Stimulated activated CD4-positive, alpha-beta T cell treated with anti-CD3 and anti-CD28 coated beads, Interleukin-12 subunit alpha, Interleukin-12 subunit beta, amount 100 ng/mL, for 24 hours (primary cell): ENCODE measurements around the gene MYADML2.
"Not testable (repeated sequence)": the region's sequence is repeated elsewhere in the genome, so short reads cannot be mapped to it uniquely, and the experiment has no call there.

Source experiments
- DNase-seq, 2 experiments: peaks; one replicate each; pipeline ENCODE4 v3.0.0-alpha.2; 2020; ENCODE audit warnings: low read depth in 2 of 2

The MYADML2 gene

GRCh38 chr17:81959362-81960129, 12.5 kb upstream of the MYADML2 start:
- DNase-seq: peak; percentile 48 to 66

- DNase-seq: no peak
Observed at GRCh38 chr17:81958633-81959342, 11.8 kb upstream of the MYADML2 start.

- DNase-seq: no peak
Observed at GRCh38 chr17:81957691-81958432, 10.8 kb upstream of the MYADML2 start.

GRCh38 chr17:81956607-81957589, 9.9 kb upstream of the MYADML2 start:
- DNase-seq: no peak

GRCh38 chr17:81955756-81956544, 8.9 kb upstream of the MYADML2 start:
- no peak for DNase-seq

- no peak for DNase-seq
Observed at GRCh38 chr17:81955058-81955681, 8.1 kb upstream of the MYADML2 start.

GRCh38 chr17:81954131-81955057, 7.4 kb upstream of the MYADML2 start:
- DNase-seq: no peak

- DNase-seq: not testable (repeated sequence)
Observed at GRCh38 chr17:81953443-81953842, 6.4 kb upstream of the MYADML2 start.

GRCh38 chr17:81952792-81953228, 5.8 kb upstream of the MYADML2 start:
- no peak for DNase-seq

- DNase-seq: no peak
Observed at GRCh38 chr17:81951785-81952684, 5.0 kb upstream of the MYADML2 start.

- DNase-seq: no peak
Observed at GRCh38 chr17:81950501-81950900, 3.5 kb upstream of the MYADML2 start.

- no peak for DNase-seq
Observed at GRCh38 chr17:81948635-81949378, 1.8 kb upstream of the MYADML2 start.

GRCh38 chr17:81944858-81945257, 2.2 kb downstream of the MYADML2 start:
- DNase-seq: no peak

- no peak for DNase-seq
Observed at GRCh38 chr17:81942167-81942553, 4.9 kb downstream of the MYADML2 start.

GRCh38 chr17:81941484-81942166, 5.4 kb downstream of the MYADML2 start:
- DNase-seq: no peak
